ENCODE measurements around the gene FAU.

FAU gene

DNA sequence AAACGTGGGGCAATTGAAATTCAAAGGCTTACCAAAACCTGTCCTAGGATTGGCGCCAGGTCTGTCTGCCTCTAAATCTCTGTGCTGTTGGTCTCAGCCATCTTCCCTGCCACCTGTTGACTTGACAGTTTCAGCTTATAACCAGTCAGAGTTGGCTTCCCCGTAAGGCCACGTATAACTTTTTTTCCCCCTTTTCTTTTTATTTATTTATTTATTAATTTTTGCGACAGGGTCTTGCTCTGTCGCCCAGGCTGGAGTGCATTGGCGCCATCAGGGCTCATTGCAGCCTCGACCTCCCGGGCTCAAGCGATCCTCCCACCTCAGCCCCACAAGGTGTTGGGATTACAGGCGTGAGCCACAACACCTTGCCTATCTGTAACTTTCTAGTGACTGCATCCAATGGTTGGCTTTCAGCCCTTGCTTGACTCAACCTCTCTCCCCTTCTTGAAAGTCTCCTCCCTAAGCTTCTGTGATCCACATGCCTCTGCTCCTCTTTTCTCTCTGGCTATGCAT is 13.8 kb upstream of the FAU start:
- peak in 1 of 2 experiments; percentile 42 for DNase-seq

DNA sequence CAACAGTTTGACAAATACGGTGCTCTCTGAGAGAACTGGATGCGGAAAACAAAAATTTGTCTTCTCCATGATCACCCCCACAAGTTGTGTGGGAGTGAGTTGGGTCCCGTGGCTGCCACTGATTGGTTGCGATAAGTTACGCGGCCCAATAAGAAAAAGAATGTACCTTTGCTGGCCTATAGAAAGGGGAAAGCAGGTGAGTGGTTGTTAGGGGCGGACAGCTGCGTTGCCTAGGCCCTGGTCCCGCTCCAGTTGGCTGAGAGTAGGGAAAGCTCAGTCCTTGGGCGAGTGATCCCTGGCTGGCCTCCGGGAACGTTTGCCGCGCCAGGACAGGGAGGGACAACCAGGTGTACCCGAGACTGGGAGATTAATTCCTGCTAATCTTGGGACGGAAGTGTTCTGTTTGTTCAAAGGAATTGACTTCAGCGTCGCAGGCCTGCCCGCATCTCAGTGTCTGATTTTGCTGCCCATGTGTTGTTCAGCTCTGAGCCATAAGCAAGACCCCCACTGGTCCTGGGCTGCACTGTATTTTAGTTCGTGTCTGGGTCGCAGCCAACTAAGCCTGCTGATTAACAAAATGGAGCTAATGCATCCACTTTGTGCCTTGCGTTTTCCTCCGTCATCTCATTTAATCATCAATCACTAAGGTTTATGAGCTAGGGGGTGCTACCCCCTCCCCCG is 13.2 kb upstream of the FAU start:
- peak; percentile 91 to 94 for DNase-seq

- DNase-seq = peak; percentile 85 to 87
These were observed 12.5 kb upstream of the FAU start, which contains the start of gene SYVN1 for GRCh38 chr11:65134240-65134951. Gene SYVN1, minus strand, starts transcription at chr11:65134519. Its CDS starts 918 bp downstream, at chr11:65133601.

DNA sequence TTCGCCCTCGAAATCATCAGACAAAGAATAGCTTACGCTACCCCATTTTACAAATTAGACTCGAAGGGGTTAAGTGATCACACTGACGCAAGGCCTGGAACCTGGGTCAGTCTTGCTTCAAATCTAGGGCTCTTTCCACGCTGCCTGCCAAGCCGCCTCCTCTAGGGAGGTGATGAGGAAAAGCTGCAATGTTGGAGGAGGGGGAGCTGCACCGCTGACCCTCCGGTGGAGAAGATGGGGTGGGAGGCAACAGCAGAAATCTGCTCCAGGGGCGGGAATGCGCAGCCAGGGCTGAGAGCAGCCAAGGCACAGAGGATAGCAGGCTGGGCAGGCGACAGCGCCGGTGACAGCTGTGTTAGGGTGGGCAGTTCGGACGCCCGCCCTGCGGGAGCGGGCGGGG is 11.8 kb upstream of the FAU start:
- DNase-seq = no peak

DNA sequence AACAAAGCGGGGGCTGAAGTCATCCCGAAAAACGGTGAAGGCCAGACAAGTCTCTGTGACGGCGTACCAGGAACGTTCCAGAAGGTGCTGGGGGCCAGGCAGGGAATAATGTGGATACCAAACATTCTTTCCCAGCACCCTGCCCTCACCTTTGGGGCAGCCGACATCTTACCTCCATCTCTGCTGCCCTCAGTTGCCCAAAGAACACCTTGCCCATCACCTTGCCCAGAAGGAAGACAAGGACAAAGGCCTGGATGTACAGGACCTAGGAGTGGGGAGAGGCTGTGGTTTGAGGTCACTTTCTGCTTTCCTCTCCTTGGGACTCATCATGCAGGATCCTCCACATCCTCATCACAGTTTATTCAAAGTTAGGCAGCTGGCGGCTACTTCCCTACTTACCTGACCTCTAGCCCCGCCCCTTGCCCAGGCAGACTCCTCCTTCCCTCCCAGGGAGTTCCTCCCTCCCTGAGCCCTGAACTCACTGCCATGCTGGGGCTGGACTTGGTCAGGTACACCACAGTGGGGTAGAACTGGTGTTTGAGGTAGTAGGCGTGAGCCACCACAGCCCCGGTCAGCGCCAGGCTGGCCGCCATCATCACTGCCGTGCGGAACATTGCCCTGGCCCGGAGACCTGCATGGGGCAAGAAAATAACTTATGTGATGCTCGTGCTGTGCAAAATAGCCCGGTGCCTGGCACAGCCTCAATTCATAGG is 11.2 kb upstream of the FAU start:
- no peak for DNase-seq

- no peak for DNase-seq
These were observed 10.5 kb upstream of the FAU start for GRCh38 chr11:65132238-65132987.

- no peak for DNase-seq
These were observed 9.9 kb upstream of the FAU start for GRCh38 chr11:65131895-65132237.

DNA sequence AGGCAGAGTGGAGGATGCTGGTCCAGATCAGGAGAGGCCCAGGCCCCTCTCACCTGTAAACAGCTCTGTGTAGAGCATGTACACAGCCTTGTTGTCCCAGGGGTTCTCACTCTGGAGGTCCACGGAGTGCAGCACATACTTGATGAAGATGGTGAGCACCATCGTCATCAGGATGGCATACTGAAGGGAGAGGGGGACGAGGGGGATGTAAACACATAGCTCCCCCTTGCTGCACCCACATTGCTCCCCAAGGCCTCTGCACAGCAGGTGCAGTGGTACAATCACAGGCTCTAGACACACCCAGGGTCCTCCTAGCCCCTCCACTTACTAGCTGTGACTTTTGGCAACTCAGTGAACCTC is 9.5 kb upstream of the FAU start:
- DNase-seq = no peak

DNA sequence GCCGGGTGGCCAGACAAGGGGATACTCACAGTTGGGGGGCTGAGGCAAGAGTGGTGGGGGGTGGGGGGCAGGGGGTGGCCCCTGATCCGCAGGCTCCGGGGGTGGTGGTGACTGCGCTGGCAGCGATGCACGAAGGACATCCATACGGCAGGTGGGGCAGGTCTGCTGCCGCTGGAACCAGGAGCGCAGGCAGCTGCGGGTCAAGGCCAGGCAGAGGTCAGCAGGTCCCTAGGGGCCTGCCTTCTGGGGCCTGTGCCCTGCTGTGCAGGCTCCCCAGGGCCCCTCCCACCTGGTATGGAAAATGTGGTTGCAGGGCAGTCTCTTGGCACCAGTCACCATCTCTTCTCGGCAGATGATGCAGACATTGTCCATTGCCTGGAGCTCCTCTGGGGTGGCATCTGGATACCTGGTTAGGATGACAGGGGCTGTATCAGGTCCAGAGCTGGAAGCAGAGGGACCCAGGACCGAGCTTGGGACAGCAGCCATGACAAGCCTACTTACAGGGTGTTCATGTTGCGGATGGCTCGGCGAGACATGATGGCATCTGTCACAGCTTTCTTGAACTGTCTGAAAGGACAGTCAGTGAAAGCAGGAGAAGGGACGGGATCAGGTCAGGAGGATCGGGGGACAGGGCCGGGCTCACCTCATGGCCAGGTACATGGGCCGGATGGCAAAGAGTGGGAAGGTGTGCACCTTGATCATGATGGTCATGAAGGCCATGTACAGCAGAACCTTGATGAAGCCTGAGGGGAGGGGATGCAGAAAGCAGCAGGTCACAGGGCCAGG is 8.9 kb upstream of the FAU start:
- no peak for DNase-seq

GRCh38 chr11:65129649-65130441 is 7.9 kb upstream of the FAU start:
- DNase-seq = no peak

- no peak for DNase-seq
These were observed 6.5 kb upstream of the FAU start for GRCh38 chr11:65128182-65129145.

DNA sequence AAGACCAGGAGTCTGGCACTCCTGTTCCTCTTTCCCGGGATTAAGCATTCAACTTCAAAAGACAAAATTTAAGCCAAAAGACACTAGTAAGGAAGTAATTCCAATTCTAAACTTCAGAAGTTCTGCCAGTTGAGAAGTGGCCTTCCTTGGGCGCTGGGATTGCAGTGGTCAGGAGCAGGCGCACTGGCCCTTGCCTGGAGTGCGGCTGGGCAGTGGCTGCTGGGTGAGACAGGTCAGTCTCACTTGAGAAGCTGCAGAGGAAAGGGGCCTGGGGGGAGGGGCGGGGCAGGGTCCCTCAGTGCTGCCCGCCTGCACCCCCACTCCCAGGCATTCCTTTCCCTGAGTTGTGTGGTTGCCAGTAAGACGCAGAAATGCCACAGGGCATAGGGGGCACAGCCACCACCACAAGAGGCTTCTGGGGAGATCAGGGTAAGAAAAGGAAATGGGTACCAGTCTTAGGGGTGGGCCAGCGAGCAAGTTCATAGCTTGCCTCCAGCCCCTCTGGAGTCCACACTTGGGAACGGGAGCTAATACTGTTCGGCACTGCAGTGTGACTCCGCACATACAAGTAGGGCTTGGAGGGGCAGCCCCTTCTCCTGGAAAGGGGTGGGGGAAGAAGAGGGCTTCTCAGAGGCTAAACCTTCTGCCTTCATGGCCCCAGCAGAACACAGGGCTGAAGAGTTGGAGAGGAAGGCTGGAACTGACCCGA is 5.7 kb upstream of the FAU start:
- no peak for DNase-seq

- DNase-seq = no peak
These were observed 4.8 kb upstream of the FAU start for GRCh38 chr11:65126624-65127274.

- DNase-seq = no peak
These were observed 3.5 kb upstream of the FAU start for GRCh38 chr11:65125197-65126056.

GRCh38 chr11:65124480-65125196 is 2.7 kb upstream of the FAU start:
- DNase-seq = no peak

DNA sequence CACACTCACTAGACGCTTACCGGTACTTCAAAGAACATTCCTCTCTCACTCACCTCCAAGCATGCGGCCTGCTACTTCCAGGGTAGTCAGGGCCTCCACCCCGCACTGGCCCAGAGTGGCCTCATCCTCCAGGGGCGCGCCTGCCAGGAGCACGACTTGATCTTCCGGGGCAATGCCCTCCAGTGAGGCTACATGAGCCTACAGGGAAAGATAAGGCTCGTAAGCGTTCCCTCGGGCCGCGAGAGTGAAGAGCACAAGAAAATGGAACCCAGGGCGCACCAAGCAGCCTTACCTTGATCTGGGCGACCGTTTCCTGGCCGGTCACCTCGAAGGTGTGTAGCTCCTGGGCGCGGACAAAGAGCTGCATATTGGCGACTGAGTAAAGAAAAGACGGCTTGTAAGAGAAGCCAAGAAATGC is 478 bp downstream of the FAU start:
- no peak for DNase-seq

DNA sequence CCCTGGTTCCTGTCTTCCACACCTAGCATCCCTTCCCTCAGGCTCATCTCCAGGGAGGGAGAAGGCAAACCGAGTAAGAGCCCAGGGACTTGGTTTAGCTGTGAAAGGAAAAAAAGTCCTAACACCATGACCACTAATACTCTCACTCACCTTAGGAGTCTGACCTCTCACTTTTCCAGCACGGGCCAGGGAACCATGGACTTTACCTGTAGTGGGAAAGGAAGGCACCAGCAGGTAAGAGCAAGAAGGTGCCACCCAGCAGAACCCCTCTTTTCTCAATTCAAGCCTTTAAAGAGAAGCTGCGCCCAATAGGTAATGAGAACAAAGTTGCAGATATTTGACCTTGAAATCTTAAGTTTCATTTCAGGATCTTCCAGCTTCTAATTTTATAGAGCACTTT is 1.1 kb downstream of the FAU start:
- DNase-seq = no peak

Measured in NCI-H524 (cell line).